Dedifferentiated amniotic fluid mesenchymal stem cell (primary cell): ENCODE results near the gene PHF1.

Experiments used
- DNase-seq: peaks from one replicate; pipeline ENCODE4 v3.0.0-alpha.2; 2016; ENCODE audit errors: extremely low spot score

The PHF1 gene

GRCh38 chr6:33417903-33418689 is 7.3 kb downstream of the PHF1 start, which contains the start of gene CUTA:
CUTA (minus strand) TSS chr6:33418107; CDS start chr6:33418000, 107 bp downstream.
- DNase-seq, result peak; percentile 99

GRCh38 chr6:33418690-33419291 is 8.0 kb downstream of the PHF1 start:
- no peak for DNase-seq

- peak; percentile 32 for DNase-seq
These were observed 9.0 kb downstream of the PHF1 start, which contains the start of gene SYNGAP1 for GRCh38 chr6:33419580-33420490. SYNGAP1 (plus strand) TSS chr6:33420065; CDS start chr6:33420265, 200 bp downstream.

- DNase-seq, result no peak
These were observed 9.9 kb downstream of the PHF1 start for GRCh38 chr6:33420491-33421343.

- DNase-seq, result no peak
These were observed 10.5 kb downstream of the PHF1 start for GRCh38 chr6:33421344-33421643.

- no peak for DNase-seq
These were observed 13.0 kb downstream of the PHF1 start for GRCh38 chr6:33423777-33424176.

- DNase-seq, result no peak
These were observed 14.2 kb downstream of the PHF1 start for GRCh38 chr6:33424855-33425667.

- DNase-seq, result peak; percentile 67
These were observed 15.1 kb downstream of the PHF1 start for GRCh38 chr6:33425668-33426577.

- no peak for DNase-seq
These were observed 16.0 kb downstream of the PHF1 start for GRCh38 chr6:33426590-33427511.

GRCh38 chr6:33427585-33428223 is 16.9 kb downstream of the PHF1 start:
- DNase-seq, result no peak

GRCh38 chr6:33428224-33428965 is 17.6 kb downstream of the PHF1 start:
- DNase-seq, result no peak

- no peak for DNase-seq
These were observed 18.3 kb downstream of the PHF1 start for GRCh38 chr6:33428966-33429749.

- DNase-seq, result no peak
These were observed 18.9 kb downstream of the PHF1 start for GRCh38 chr6:33429750-33430052.

- DNase-seq, result no peak
These were observed 19.5 kb downstream of the PHF1 start for GRCh38 chr6:33430334-33430733.

GRCh38 chr6:33430991-33431879 is 20.4 kb downstream of the PHF1 start:
- no peak for DNase-seq
